DMS114 treated with DMSO at 0.1 percent for 48 hours (cell line): ENCODE data around the gene RIMBP2.

Experiments used
- DNase-seq: peaks from one replicate; lab custom pipeline; 2025; ENCODE audit not compliant: unreplicated experiment; lab: John Stamatoyannopoulos, UW

RIMBP2 gene

GRCh38 chr12:130685250-130685787, 30.8 kb downstream of the RIMBP2 start:
- no peak for DNase-seq

GRCh38 chr12:130683811-130684210, 32.3 kb downstream of the RIMBP2 start:
- DNase-seq: no peak

GRCh38 chr12:130683080-130683479, 33.0 kb downstream of the RIMBP2 start:
- no peak for DNase-seq

- DNase-seq: no peak
Observed at GRCh38 chr12:130680451-130680990, 35.6 kb downstream of the RIMBP2 start.

GRCh38 chr12:130677957-130678558, 38.0 kb downstream of the RIMBP2 start:
- DNase-seq: no peak

GRCh38 chr12:130675791-130676190, 40.3 kb downstream of the RIMBP2 start:
- DNase-seq: no peak

GRCh38 chr12:130675121-130675520, 41.0 kb downstream of the RIMBP2 start:
- no peak for DNase-seq

GRCh38 chr12:130674676-130675075, 41.4 kb downstream of the RIMBP2 start:
- no peak for DNase-seq

- no peak for DNase-seq
Observed at GRCh38 chr12:130673036-130673705, 42.9 kb downstream of the RIMBP2 start.

- no peak for DNase-seq
Observed at GRCh38 chr12:130672089-130672820, 43.8 kb downstream of the RIMBP2 start.

GRCh38 chr12:130671556-130671955, 44.5 kb downstream of the RIMBP2 start:
- no peak for DNase-seq

- DNase-seq: no peak
Observed at GRCh38 chr12:130669797-130670196, 46.3 kb downstream of the RIMBP2 start.

- DNase-seq: no peak
Observed at GRCh38 chr12:130669205-130669557, 46.9 kb downstream of the RIMBP2 start.

- no peak for DNase-seq
Observed at GRCh38 chr12:130668286-130669204, 47.6 kb downstream of the RIMBP2 start.

- DNase-seq: no peak
Observed at GRCh38 chr12:130667421-130667960, 48.6 kb downstream of the RIMBP2 start.

GRCh38 chr12:130666645-130667044, 49.5 kb downstream of the RIMBP2 start:
- DNase-seq: no peak

GRCh38 chr12:130665753-130666152, 50.3 kb downstream of the RIMBP2 start:
- no peak for DNase-seq

GRCh38 chr12:130664772-130665171, 51.3 kb downstream of the RIMBP2 start:
- DNase-seq: no peak

GRCh38 chr12:130664252-130664651, 51.8 kb downstream of the RIMBP2 start:
- DNase-seq: no peak

GRCh38 chr12:130663514-130663913, 52.6 kb downstream of the RIMBP2 start:
- DNase-seq: no peak
